Natural killer cell (primary cell): ENCODE data around the gene GJC2. TPM values are rescaled to one million over a fixed set of nuclear protein-coding genes. Genes with fewer than 3 reads are reported as not detected.
"Not testable (repeated sequence)": the region's sequence is repeated elsewhere in the genome, so short reads cannot be mapped to it uniquely, and the experiment has no call there.

ENCODE experiments used
- ATAC-seq, 3 donors: fragments of 150-1000 bp in 2 of 3; fragments of 200-7000 bp in 1 of 3; cut with Tn5 transposase; 1 replicate in 1 of 3; 2 replicates in 2 of 3; pipeline ENCODE4 v1.10.0; 2021; ENCODE audit warnings: mild to moderate bottlenecking in 2 of 3, moderate library complexity in 2 of 3
- DNase-seq, 2 donors: peaks; one replicate each; pipeline versions ENCODE4 v3.0.0 to v3.0.0-alpha.2; 2013 to 2021; ENCODE audit warnings: mixed read lengths in 1 of 2
- H3K27ac ChIP-seq: one replicate; pipeline ENCODE4 v1.5.1; 2013; ENCODE audit warnings: mild to moderate bottlenecking, low read length
- H3K27me3 ChIP-seq: one replicate; pipeline ENCODE4 v1.6.1; 2013; ENCODE audit warnings: low read length; ENCODE audit not compliant: control insufficient read depth, insufficient read depth
- H3K36me3 ChIP-seq: one replicate; pipeline ENCODE4 v1.6.1; 2013; ENCODE audit warnings: low read length; ENCODE audit not compliant: control insufficient read depth, insufficient read depth
- H3K4me1 ChIP-seq: one replicate; pipeline ENCODE4 v1.6.1; 2013; ENCODE audit warnings: low read length; ENCODE audit not compliant: control insufficient read depth, insufficient read depth
- H3K4me3 ChIP-seq: one replicate; pipeline ENCODE4 v1.5.1; 2013; ENCODE audit warnings: low read length
- H3K9me3 ChIP-seq: one replicate; pipeline ENCODE4 v1.6.1; 2013; ENCODE audit warnings: low read length; ENCODE audit not compliant: control insufficient read depth, insufficient read depth
- H3K27ac Mint-ChIP-seq, 2 donors: one replicate each; pipeline ENCODE4 v1.8.0; 2022; ENCODE audit warnings: mild to moderate bottlenecking in 2 of 2, mixed read lengths in 2 of 2, moderate library complexity in 1 of 2
- H3K27me3 Mint-ChIP-seq, 2 donors: one replicate each; pipeline ENCODE4 v1.8.0; 2022; ENCODE audit warnings: low read depth in 2 of 2, mixed read lengths in 2 of 2
- H3K36me3 Mint-ChIP-seq: one replicate; pipeline ENCODE4 v1.8.0; 2022; ENCODE audit warnings: mixed read lengths
- H3K4me1 Mint-ChIP-seq, 2 donors: one replicate each; pipeline ENCODE4 v1.8.0; 2022; ENCODE audit warnings: mixed read lengths in 2 of 2
- H3K4me3 Mint-ChIP-seq: one replicate; pipeline ENCODE4 v1.8.0; 2022; ENCODE audit warnings: mild to moderate bottlenecking, moderate library complexity, mixed read lengths
- H3K9me3 Mint-ChIP-seq, 2 donors: one replicate each; pipeline ENCODE4 v1.8.0; 2022; ENCODE audit warnings: mixed read lengths in 2 of 2
- CTCF ChIP-seq: fragments of 200-600 bp; IDR thresholded peaks from one replicate; pipeline ENCODE4 v1.8.0; 2022; ENCODE audit warnings: antibody characterized with exemption
- WGBS: methylation state at CpG from one replicate; pipeline ENCODE4 v1.1.7; 2013; ENCODE audit warnings: missing lambda C conversion rate; ENCODE audit not compliant: insufficient coverage; 5-methylcytosine and 5-hydroxymethylcytosine counted together
- intact Hi-C: fragments of 100-400 bp; cut with micrococcal nuclease; formaldehyde crosslinking; loops from one replicate; pipeline ENCODE4 v1.14.2; 2022
- total RNA-seq, 4 donors: library from RNA; stranded (reverse); fragments of 120-200 nt in 1 of 4; gene quantifications; one replicate each; pipeline versions ENCODE4 v1.2.3 to v1.2.4, GENCODE V29; 2013 to 2022

The GJC2 gene
- total RNA-seq, 3 donors from 2014 or later (not counting 1 experiment from before 2014, with no cell fraction given) = 1.0 to 2.2 (median 1.7) TPM

GRCh38 chr1:228171221-228171891 is 21.6 kb downstream of the GJC2 start:
- no peak for ATAC-seq
- no peaks in the 10 kb centered on the region for H3K27me3 Mint-ChIP-seq
- no peak for DNase-seq
- Histone ChIP-seq H3K36me3 (peaks cover 2% of the 10 kb centered on the region), H3K4me3 (no peak overlapping the region), H3K27ac (no peak overlapping the region), H3K27me3 (no peaks in the 10 kb centered on the region), H3K9me3 (peaks cover 2% of the 10 kb centered on the region), H3K4me1 (peaks cover 8% of the 10 kb centered on the region)
- no peak overlapping the region for H3K4me3 Mint-ChIP-seq
- no peaks in the 10 kb centered on the region for H3K9me3 Mint-ChIP-seq
- intact Hi-C loops = no loop called here
- H3K27ac Mint-ChIP-seq = peak overlapping the region in 1 of 2 donors; percentile 53
- 85% methylated on average over 10 of the region's 10 CpGs for WGBS
- peaks cover 22 to 32% of the 10 kb centered on the region in 2 donors for H3K4me1 Mint-ChIP-seq
- no peak for TF ChIP-seq CTCF
- no peaks in the 10 kb centered on the region for H3K36me3 Mint-ChIP-seq

GRCh38 chr1:228172591-228173527 is 23.1 kb downstream of the GJC2 start:
- Mint-ChIP-seq H3K4me3 (no peak overlapping the region), H3K4me1 (peaks cover 17 to 27% of the 10 kb centered on the region in 2 donors), H3K36me3 (no peaks in the 10 kb centered on the region), H3K9me3 (no peaks in the 10 kb centered on the region), H3K27ac (peak overlapping the region; percentile 48 to 53), H3K27me3 (no peaks in the 10 kb centered on the region)
- no peak for DNase-seq
- Histone ChIP-seq H3K4me3 (no peak overlapping the region), H3K4me1 (peaks cover 2% of the 10 kb centered on the region), H3K36me3 (peaks cover 2% of the 10 kb centered on the region), H3K9me3 (peaks cover 2% of the 10 kb centered on the region), H3K27me3 (no peaks in the 10 kb centered on the region), H3K27ac (no peak overlapping the region)
- 82% methylated on average over 19 of the region's 21 CpGs for WGBS
- intact Hi-C loops = no loop called here
- TF ChIP-seq CTCF = no peak
- no peak for ATAC-seq

- peak overlapping the region in 1 of 2 donors; percentile 44 for H3K27ac Mint-ChIP-seq
- H3K4me1 Mint-ChIP-seq = peaks cover 20 to 32% of the 10 kb centered on the region in 2 donors
- H3K4me3 ChIP-seq, intact Hi-C loops, H3K9me3 ChIP-seq, H3K36me3 Mint-ChIP-seq, H3K27me3 ChIP-seq, H3K36me3 ChIP-seq, H3K27me3 Mint-ChIP-seq, H3K9me3 Mint-ChIP-seq, H3K4me3 Mint-ChIP-seq: not testable (repeated sequence)
- DNase-seq (peak; percentile 49 to 64), ATAC-seq (peak in 2 of 3 donors; percentile 38 to 61)
- Histone ChIP-seq H3K4me1 (peaks cover 11% of the 10 kb centered on the region), H3K27ac (peak overlapping the region; percentile 51)
- WGBS = 83% methylated on average over 31 of the region's 69 CpGs
Measured at GRCh38 chr1:228173528-228174481, 24.1 kb downstream of the GJC2 start.
